Measurements from ENCODE around the gene CMAS.

GRCh38 chr12:21998782-21999181 lies 47.2 kb upstream of the CMAS start:
- TF ChIP-seq CTCF (IDR thresholded peaks at IDR 0.05), result no peak
- TF ChIP-seq POLR2A (IDR thresholded peaks at IDR 0.05), result no peak
